Activated CD8-positive, alpha-beta memory T cell treated with anti-CD3 and anti-CD28 coated beads, Interleukin-2, amount 50 U/mL, for 48 hours (primary cell): ENCODE results near the gene CKM.

Experiments
- DNase-seq: peaks from one replicate; pipeline ENCODE4 v3.0.0-alpha.2; 2020

CKM gene

DNA sequence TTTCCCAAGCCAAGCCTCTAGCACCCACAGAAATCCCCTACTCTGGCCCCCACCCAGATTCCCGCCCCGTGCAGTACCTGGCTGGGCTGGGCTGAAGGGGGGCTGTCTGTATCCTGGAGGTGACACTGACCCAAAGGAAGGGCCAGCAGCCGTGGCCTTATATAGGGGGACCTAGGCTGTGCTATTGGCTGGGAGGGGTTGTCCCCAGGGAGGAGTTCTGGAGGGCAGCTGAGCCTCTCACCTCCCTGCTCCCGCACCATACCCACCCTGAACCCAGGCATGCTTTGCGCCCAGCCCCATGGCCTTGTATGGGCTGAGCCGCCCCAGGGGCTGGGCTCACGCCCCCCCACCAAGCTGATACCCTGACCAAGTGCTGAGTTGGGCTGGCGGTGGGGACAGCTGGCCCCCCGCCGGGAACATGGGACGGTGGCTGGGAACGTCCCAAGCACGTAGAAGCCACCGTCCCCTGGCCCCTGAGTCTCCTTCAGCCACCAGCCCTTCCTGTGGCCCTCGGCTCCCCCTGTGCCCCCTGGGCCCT is at the start of gene CKM:
Gene CKM, minus strand, starts transcription at position 132 of the 538 bp plus-strand sequence. CDS start 3,162 bp downstream, outside the sequence.
- DNase-seq: no peak

DNA sequence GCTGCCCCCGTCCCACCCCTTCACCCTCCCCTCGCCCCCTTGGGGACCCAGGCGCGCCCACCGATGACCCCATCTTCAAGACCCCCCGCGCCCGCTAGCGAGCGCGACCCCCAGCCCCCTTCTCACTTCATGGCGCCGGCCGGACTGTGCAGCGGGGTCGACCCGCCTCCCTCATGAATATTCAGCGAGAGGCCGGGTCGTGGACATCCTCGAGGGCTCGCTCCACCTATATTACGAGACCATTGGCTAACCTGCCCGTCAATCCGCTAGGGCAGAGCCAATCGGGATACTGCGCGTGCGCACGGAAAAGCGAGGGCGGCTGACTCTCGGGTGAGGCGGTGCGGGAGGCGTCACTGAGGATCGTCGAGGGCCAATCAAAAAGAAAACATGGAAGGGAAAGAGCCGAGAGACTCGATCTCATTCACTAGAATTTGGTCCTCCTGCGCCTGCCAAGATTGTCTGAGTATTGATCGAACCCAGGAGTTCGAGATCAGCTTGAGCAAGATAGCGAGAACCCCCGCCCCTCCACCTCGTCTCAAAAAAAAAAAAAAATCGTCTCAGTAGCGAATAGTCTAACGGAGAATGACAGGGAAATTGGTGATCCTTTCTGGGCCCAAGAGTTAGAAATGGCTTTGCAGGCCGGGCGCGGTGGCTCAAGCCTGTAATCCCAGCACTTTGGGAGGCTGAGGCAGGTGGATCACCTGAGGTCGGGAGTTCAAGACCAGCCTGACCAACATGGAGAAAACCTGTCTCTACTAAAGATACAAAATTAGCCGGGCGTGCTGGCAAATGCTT is 47.9 kb upstream of the CKM start, which contains the start of gene ERCC2:
Gene ERCC2, minus strand, starts transcription at position 164 of the 795 bp plus-strand sequence. Its CDS starts 33 bp downstream, at position 131.
- DNase-seq: peak; percentile 100

DNA sequence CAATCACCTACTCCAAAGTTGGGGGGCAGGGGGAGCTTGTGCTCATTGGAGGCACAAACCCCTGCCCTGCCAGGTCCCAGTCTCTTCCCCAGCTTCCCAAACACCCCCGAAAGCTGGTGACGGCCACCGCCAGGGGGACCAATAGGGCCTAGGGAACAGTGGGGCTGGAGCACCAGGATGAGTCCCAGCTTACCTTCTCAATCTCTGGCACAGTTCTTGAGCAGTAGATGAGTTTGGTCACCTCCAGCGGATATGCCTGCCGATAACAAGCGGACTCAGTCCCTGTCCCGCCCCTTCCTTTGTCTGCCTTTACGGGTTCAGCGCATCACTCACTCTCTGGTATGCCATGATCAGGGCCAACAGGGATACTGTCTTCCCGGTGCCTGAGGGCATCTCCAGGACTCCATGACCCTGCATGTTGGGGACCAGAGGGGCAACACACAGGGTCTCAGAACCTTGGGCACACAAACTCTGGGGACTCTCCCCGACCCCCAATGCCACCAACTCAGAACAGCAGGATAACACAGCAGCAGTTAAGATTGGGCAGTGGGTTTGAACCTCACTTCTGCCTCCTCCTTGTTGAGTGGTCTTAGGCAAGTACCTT is 46.2 kb upstream of the CKM start:
- DNase-seq: no peak

DNA sequence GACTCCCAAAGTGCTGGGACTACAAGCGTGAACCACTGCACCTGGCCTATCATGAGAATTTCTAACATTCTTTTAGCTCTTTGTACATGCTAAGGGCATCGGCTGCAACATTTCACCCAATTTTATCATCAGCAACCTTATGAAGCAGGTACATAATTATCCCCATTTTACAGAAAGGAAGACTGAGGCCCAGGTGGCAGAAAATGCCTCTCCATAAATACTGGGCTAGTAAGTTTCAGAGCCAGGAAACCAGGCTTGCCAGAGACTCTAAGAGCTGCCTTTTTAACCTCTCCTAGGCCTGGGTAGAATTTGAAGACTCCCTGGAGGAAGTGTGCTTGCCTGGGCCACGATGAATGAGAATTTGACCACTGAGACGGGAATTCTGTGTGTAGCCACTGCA is 45.5 kb upstream of the CKM start:
- DNase-seq: no peak

DNA sequence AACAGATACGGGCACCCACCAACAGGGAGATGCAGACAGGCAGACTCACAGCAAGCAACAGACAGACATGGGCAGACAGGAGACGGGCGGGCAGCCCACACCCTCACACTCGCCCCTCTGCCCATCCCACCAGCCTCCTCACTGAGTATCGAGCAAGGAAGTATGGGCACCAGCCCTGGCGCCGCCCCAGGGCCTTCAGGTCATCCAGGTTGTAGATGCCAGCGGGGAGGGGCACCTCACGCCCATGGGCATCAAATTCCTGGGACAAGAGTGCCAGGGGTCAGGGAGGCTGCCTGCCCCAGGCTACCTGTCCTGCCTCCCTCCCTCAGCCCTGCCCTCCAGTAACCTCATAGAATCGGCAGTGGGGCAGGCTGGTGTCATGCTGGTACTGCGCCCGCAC is 42.0 kb upstream of the CKM start:
- DNase-seq: no peak

- no peak for DNase-seq
Measured at GRCh38 chr19:45363861-45364459, 41.3 kb upstream of the CKM start.

DNA sequence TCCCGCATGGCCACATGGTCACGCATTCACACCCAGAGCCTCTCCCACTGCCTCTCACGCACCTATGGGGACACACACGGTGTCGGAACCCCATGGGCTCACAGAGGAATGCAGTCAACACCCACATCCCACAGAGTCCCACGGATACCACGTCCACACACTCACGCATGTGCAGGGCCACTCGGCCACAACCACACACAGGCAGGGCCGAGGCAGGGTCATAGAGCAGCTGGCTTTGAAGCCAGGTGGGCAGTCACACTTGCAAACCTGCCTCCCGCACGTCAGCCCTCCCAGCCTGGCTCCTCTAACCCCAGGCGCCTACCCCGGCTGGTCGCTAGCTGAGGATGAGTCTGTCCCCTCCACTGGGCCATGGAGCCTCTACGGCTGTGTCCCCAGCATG is 39.6 kb upstream of the CKM start:
- DNase-seq: no peak

GRCh38 chr19:45361608-45362007 is 38.9 kb upstream of the CKM start:
- no peak for DNase-seq

DNA sequence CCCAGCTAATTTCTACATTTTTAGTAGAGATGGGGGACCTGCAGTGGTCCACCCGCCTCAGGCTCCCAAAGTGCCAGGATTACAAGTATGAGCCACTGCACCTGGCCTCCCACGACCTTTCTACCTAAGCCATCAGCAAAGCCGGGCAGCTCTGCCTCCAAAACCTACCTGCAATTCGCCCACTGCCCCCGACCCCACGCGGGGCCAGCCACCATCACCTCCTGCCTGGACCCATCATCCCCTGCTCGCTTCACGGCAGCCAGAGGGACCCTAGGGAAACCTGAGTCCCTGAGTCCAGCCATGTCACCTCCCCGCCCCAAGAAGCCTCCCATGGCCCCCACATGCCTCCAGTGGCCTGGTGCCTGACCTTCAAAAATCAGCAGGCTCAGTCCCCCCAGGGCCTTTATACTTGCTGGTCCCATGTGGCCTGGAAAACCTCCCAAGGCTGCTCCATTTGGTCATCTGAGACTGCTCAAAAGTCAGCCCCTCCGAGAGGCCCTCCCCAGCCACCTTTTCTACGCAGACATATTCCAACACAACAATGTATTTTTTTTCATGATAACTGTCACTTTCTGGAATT is 35.6 kb upstream of the CKM start:
- no peak for DNase-seq

DNA sequence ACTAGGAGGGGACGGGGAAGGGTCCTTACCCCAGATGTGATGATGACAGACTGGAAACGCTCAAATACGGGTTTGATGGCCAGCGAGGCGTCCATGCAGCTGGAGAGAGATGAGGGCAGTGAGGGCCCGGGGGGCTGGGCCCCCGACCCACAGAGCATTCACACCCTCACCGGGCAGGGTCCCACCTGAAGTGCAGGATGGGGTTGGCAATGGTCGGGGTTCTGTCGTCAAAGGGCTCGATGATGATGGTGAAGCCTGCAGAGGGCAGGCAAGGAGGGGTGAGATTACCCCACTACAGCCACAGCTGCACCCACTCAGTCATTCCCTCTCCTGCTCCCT is 34.7 kb upstream of the CKM start:
- DNase-seq: no peak

DNA sequence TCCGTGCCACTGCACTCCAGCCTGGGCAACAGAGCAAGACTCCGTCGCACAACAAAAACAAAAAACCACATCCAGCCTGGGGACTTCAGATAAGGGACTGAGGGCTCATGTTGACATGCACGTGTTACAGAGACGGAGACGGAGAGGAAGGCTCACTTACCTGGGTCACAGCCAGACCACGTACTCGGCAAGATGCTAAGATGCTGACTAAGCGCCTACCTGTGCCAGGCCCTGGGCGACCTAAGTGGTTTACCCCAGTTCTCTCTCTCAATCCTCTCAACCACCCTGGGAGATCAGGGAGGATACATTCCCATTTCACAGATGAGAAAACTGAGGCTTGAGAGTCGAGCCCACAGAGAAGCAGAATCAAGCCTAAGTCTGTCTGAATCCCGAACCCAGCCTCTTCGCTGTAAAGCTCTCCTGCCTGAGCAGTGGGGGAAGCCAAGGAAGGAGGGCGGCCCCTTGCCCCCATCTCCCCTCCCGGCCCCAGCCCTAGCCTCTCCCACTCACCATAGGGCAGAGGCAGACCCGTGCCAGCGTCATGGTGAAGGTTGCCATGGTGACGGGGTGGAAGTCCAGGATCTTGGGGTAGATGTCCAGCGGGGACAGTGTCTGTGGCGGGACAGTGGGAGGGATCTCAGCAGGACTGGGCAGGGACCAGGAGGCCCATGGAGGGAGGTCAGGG is 34.2 kb upstream of the CKM start:
- DNase-seq: no peak

DNA sequence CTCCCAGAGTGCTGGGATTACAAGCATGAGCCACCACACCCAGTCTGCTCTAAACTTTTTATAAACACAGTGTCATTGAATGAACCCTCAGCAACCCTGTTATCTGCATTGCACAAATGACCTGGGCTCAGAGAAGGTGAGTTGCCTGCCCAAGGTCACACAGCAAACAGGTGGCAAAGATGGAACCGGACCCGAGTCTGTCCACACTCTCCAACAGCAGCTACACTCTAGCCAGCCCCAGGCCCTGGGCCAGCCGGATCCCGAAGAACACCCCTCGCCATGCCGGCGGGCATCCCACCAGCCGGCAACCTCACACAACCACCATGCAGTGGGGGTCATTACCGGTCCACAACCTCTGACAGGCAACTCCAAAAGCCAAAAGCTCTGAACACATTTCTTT is 33.2 kb upstream of the CKM start:
- no peak for DNase-seq

DNA sequence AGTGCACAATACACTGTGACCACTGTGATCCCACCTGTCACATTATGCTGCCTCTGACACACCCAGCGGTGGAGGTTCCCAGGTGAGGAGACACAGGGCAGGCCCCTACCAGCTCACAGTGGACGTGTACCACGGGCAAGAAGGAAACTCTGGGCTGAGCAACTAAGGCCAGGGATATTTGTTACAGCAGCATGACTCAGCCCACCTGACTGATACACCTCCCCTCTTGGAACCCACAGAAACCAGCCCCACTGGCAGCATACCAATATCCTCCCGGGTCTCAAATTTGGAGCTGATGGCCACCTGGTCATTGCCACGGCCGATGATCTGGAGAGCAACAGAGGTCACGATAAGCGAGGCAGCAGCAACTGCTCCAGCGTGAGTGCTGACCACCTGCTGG is 32.7 kb upstream of the CKM start:
- DNase-seq: no peak

DNA sequence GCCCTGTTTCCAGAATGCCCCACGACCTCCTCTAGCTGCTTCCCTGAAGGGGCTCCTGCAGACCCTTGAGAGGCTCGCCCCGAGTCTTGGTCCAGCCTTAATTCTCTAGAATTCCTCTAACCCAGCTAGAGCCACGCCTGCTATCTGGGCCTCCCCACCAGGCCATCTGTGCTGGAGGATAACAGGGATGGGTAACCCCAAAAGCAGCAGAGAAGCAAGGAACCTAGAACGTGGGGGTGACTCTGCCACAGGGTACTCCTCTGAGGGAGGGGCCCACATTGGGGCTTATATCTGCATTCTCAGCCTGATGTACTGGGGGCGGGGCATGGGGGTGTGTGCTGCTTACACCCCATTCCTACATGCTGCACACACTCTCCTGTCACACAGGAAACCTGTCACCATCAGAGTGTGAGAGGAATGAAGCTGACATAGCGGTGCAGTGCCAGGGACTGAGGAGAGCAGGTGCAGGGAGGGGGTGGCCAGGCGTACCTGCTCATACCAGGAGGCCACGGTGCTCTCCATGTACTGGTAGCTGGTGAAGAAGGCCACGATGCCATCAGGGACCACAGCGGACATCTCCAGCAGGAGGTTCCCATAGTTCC is 31.7 kb upstream of the CKM start:
- DNase-seq: no peak

DNA sequence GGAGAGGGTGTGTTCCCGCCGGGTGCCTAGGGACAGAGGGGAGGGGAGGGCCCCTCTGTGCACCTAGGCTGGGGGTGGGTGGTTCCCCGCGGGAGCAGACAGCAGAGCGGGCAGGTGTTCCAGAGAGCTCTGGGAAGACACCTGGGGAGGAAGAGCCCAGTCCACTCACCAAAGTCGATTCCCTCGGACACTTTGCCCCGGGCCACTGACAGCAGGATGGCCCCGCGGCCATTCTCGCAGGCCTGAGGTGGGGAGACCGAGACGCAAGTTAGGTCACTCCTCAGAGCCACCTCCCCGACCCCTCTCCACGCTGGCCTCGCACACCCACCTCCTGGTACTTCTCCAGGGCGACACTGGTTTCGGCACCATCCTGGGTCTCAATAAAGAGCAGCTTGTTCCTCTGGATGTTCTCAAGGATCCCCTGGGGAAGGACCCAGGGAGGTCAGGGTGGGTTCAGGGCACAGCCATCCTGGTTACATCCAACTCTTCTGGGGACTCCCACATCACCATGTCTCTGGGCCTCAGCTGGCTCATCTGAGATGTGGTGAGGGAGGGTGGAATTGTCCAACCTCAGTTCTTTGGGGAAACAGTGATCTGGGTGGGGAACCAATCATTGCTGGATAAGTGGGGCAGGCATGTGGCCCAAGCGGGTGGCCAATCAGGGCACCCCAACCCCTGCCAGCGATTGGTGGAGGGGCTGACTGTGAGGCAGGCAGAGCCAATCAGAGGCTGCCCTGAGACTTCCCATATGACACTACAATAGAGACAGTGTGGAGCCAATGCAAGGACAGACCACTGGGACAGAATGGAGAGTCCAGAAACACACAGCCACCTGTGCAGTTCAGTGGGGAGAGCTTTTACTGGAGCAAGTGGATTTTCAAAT is 30.5 kb upstream of the CKM start:
- no peak for DNase-seq

GRCh38 chr19:45352471-45352870 is 29.8 kb upstream of the CKM start:
- no peak for DNase-seq

DNA sequence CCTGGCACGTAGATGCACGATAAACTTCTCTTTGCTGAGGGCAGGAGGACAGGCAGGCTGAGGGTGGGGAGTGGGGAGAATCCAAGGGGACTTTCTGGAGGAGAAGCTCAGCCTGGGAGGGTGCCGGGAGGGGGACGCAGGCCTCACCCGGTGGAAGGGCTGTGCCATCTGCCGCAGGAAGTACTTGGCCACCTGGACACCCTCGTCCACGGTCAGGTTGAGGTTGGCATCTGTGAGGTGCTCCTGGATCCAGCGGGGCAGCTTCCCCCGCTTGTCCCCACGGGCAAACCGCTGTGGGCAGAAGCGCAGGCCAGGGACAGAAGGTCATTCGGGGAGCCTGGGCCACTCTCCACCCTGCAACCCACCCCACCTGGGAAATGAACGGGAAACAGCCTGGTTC is 29.4 kb upstream of the CKM start:
- no peak for DNase-seq

GRCh38 chr19:45351401-45351952 is 28.8 kb upstream of the CKM start:
- no peak for DNase-seq

DNA sequence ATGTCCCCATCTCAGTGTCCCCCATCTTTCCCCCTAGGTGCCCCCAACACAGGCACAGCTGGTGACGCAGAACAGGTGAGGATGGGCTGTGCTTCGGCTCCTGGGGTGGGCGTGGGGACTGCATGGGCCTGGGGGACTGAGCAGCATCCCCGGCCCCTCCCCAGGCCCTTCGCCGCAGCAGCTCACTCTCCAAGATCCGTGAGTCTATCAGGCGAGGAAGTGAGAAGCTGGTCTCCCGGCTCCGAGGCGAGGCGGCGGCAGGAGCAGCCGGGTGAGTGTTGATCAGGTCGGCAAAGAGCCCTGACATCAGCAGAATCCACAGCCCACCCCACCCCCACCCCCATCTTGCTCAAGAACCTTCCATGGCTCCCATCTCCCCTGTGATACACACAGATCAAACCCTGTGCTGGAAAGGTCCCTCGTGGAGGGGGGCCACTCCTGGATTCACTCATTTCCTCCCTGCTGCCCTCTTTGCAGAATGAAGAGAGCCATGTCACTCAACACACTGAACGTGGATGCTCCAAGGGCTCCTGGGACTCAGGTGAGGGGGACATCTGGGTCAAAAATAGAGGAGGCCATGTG is 27.9 kb upstream of the CKM start:
- no peak for DNase-seq

- no peak for DNase-seq
Measured at GRCh38 chr19:45349430-45349941, 26.8 kb upstream of the CKM start.

- DNase-seq: no peak
Measured at GRCh38 chr19:45349126-45349415, 26.4 kb upstream of the CKM start.
